ENCODE results near the gene ZFHX3.

- no peak for TF ChIP-seq EZH2phosphoT487 (IDR thresholded peaks at IDR 0.05; ENCODE audit: insufficient read depth, low read depth)
- TF ChIP-seq EZH2 (IDR thresholded peaks at IDR 0.05; ENCODE audit: insufficient read depth, poor library complexity, severe bottlenecking): no peak
Measured at GRCh38 chr16:73031984-73032383, 15.9 kb downstream of the ZFHX3 start.

All from GM23248 (cell line).